ENCODE data around the gene SLC1A4. TPM values are rescaled to one million over a fixed set of nuclear protein-coding genes. Genes with fewer than 3 reads are reported as not detected.
"Not testable (repeated sequence)": the region's sequence is repeated elsewhere in the genome, so short reads cannot be mapped to it uniquely, and the experiment has no call there.

SLC1A4 gene
- total RNA-seq, 1 donor from 2014 or later, result 15.1 TPM

DNA sequence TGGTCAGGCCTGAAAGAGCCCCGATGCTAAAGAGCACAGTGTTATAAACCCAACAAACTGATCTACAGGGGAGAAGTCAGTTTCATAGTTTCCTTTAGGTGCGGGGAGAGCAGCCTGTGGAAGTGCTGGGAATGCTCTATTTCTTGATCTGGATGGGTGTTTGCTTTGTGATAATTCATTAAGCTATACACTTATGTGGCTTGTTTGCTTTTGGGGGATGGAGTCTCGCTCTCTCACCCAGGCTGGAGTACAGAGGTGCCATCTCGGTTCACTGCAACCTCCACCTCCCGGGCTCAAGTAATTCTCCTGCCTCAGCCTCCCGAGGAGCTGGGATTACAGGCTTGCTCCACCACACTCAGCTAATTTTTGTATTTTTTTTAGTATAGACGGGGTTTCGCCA is 37.0 kb downstream of the SLC1A4 start:
- Mint-ChIP-seq H3K9me3 (no peaks in the 10 kb centered on the region), H3K36me3 (ENCODE audit: low read depth) (peaks cover 16% of the 10 kb centered on the region), H3K27me3 (ENCODE audit: insufficient read depth) (no peaks in the 10 kb centered on the region), H3K27ac (no peak overlapping the region), H3K4me3 (no peak overlapping the region), H3K4me1 (ENCODE audit: low read depth) (peaks cover 20% of the 10 kb centered on the region)
- intact Hi-C loops (cut with micrococcal nuclease), result no loop called here
- DNase-seq (ENCODE audit: low spot score), result no peak

DNA sequence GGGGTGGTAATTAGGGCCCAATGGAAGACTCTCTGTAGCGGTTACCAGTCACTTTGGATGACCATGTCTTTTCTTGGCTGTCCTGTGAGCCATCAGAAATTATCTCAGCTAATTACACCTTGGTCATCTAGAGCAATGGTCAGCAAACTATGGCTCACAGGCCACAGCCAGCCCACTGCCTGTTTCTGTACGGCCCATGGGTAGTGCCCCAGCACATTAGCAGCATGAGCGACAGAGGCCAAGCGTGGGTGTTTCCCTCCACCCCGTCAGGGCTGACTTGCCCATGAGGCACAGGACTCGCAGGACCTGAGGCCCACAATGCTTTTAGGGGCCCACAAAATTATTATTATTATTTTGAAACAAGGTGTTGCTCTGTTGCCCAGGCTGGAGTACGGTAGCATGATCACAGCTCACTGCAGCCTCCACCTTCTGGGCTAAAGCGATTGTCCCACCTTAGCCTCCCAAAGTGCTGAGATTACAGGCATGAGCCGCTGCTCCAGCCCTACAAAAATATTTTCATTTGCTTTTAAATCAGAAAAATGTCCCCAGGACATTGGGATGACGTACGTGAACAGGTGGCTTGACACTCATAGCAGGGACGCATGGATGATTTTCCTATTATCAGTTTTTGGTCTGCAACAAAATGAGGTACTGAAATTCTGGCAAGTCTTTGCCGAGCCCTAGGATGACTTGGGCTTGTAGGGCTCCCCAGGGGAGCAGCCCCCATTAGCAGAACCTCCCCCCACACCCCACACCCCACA is 37.7 kb downstream of the SLC1A4 start:
- H3K4me3 Mint-ChIP-seq, result no peak overlapping the region
- peaks cover 12% of the 10 kb centered on the region for H3K36me3 Mint-ChIP-seq (ENCODE audit: low read depth)
- H3K9me3 Mint-ChIP-seq, result no peaks in the 10 kb centered on the region
- no peak for DNase-seq (ENCODE audit: low spot score)
- intact Hi-C loops (cut with micrococcal nuclease), result no loop called here
- no peak overlapping the region for H3K27ac Mint-ChIP-seq
- no peaks in the 10 kb centered on the region for H3K27me3 Mint-ChIP-seq (ENCODE audit: insufficient read depth)
- peaks cover 28% of the 10 kb centered on the region for H3K4me1 Mint-ChIP-seq (ENCODE audit: low read depth)

DNA sequence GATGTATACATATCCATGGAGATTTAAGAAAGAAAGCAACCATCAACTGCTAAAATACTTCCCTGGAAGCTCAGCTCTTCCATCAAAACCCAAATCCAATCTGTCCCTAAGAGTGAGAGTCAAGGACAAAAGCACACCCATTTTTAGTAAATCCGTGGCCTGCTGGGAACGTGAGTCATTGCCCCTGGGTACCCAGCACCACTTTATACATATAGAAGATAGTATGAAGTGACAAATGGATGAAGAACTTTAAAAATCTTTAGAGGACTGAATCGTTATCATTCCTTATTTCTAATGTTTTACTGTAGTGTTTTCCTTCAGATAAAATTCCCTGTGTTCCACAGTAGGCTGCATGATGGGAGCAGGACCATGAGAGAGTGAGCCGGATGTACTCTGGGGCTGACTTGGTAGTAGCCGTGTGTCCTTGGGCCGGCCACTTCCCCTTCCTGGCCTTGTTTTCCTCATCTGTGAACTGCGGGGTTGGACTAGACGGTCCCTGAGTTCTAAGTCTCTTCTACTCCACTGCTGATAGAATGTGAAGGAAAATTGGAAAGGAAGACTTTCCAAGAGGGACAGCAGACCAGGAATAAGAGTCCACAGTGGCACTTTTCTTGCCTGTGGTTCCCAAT is 38.5 kb downstream of the SLC1A4 start:
- Mint-ChIP-seq H3K36me3 (ENCODE audit: low read depth) (peaks cover 5% of the 10 kb centered on the region), H3K27ac (no peak overlapping the region), H3K27me3 (ENCODE audit: insufficient read depth) (no peaks in the 10 kb centered on the region), H3K4me3 (no peak overlapping the region), H3K9me3 (no peaks in the 10 kb centered on the region), H3K4me1 (ENCODE audit: low read depth) (peaks cover 34% of the 10 kb centered on the region)
- no peak for DNase-seq (ENCODE audit: low spot score)
- intact Hi-C loops (cut with micrococcal nuclease), result no loop called here

DNA sequence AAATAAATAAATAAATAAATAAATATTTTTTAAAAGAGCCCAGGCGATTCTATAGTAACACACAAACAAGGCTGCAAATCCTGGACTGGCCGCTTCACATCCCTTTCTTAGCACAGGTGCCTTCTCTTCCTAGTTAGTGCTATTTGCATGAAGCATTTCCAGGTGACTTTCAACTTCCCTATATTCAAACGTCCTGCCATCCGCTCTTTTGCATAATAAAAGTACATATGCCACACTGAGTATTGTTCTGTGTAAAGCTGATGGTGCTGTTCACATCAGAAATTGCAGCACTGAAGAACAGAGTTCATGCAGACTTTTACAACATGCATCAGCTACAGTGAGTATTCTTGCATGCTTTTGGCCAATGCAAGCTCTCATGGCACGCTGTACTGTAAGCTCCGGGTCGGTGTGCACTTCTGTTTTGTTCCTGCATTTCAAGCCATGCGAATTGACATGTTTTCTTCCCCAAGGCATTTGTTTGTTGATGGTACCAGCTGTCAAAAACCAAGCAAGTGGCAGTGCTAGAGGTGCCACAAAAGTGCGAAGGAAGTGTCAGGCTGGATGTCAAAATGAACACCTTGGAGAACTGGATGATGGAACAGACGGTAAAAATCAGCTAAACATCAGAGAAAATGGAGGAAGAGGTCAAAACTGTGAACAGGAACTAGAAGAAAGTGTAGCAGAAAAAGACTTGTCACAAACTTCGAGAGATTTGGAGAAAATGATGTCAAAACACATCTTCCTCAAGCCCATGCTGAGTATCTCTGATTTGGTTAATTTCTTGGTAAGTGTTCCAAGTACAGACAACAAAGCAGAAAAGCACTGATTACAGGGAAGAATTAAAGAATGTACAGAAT is 41.5 kb downstream of the SLC1A4 start:
- intact Hi-C loops (cut with micrococcal nuclease), result no loop called here
- Mint-ChIP-seq H3K27me3 (ENCODE audit: insufficient read depth) (peaks cover 2% of the 10 kb centered on the region), H3K9me3 (no peaks in the 10 kb centered on the region), H3K4me3 (no peak overlapping the region), H3K36me3 (ENCODE audit: low read depth) (peaks cover 2% of the 10 kb centered on the region), H3K4me1 (ENCODE audit: low read depth) (peaks cover 26% of the 10 kb centered on the region), H3K27ac (no peak overlapping the region)
- DNase-seq (ENCODE audit: low spot score), result no peak

DNA sequence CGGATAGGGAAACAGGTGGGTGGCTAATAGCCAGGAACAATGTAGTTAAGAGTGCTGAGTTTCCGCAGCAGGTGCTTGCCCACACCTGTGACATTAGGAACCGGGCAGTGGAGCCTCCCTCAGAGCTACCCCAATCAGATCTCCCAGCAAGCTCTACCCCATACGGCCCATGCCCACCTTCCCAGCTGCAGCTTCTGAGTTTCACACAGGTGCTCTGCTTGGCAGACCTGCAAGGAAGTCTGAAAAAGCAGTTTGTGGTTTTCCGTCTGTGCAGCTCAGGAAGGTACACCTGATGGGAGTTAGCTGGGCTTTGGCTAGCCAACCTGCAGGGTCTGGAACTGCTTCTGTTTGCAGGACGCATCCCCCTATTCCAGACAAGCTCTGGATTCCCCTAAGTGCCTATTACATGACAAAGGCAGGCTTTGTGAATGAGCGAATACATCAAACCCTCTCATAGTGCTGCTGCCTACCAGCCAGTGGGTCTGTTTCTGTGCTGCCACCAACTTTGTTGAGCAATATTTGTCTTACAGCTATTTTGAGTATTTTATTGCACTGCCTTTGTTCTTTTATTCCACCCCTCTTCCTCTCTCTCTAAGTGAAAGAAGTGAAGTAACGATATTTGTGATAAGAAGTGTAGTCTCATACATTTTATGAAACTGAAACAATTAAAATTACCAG is 42.3 kb downstream of the SLC1A4 start:
- DNase-seq (ENCODE audit: low spot score), result no peak
- H3K36me3 Mint-ChIP-seq (ENCODE audit: low read depth), result peaks cover 2% of the 10 kb centered on the region
- H3K9me3 Mint-ChIP-seq, result no peaks in the 10 kb centered on the region
- peaks cover 22% of the 10 kb centered on the region for H3K4me1 Mint-ChIP-seq (ENCODE audit: low read depth)
- peaks cover 2% of the 10 kb centered on the region for H3K27me3 Mint-ChIP-seq (ENCODE audit: insufficient read depth)
- intact Hi-C loops (cut with micrococcal nuclease), result no loop called here
- no peak overlapping the region for H3K4me3 Mint-ChIP-seq
- no peak overlapping the region for H3K27ac Mint-ChIP-seq

DNA sequence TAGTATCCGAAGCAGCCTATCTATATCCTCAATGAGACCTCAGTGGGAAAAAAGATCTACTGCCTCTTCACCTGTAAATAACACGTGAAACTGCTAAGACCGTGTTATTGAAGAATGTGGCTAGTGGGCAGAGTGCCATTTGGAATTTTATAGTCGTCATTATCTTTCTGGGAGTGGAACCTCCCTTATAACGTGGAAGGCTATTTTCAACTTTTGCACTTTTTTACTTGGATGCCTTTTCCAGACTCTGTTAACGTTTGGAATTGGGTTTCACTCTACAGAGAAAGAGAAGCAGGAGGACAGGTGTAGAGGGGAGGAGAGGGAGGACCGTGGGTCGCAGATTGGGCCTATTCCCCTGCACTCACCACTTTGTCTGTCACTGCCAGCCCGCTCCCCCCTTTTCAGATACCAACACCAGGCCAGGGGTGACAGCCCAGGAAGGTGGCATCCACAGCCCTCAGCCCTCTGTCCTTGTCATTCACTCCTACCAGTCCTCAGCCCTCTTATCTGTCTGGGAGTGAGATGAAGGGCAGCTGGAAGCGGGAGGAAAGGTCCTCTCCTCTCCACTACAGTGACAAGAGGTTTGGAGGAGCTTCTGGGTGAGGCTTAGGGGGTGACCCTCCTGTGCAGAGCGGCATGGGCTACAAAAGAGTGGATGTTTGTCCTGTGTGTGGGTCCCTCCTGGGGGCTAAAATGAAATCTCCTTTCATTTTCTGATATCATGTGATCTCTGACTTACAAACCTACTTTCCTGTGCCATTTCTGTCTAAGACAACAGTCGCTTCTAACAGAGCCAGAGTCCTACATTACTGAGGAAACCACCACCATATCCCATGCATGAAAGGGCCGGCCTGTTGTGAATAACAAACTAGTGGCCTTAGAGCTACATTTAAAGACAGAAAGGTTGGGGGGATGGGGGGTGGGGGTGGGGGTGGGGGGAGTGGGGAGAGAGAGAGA is 43.1 kb downstream of the SLC1A4 start:
- Mint-ChIP-seq H3K27me3 (ENCODE audit: insufficient read depth) (peaks cover 2% of the 10 kb centered on the region), H3K9me3 (no peaks in the 10 kb centered on the region), H3K4me1 (ENCODE audit: low read depth) (peaks cover 22% of the 10 kb centered on the region), H3K27ac (no peak overlapping the region), H3K36me3 (ENCODE audit: low read depth) (peaks cover 2% of the 10 kb centered on the region), H3K4me3 (no peak overlapping the region)
- intact Hi-C loops (cut with micrococcal nuclease), result no loop called here
- no peak for DNase-seq (ENCODE audit: low spot score)

DNA sequence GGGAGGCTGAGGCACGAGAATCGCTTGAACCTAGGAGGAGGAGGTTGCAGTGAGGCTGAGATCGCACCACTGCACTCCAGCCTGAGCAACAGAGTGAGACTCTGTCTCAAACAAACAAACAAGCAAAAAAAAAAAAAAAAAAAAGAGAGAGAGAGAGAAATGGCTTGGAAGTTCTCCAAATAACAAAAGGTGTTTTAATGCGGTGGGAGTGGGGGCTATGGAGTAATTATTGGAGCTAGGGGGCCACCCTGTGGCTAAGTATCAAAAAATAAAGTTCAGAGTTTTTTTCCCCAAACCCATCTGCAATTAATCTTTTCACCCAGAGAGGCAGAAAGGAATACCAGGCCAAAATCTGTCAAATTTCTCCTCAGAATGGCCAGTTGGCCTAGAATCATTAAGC is 44.0 kb downstream of the SLC1A4 start:
- no peak overlapping the region for H3K27ac Mint-ChIP-seq
- DNase-seq (ENCODE audit: low spot score), result no peak
- H3K9me3 Mint-ChIP-seq, result no peaks in the 10 kb centered on the region
- H3K36me3 Mint-ChIP-seq (ENCODE audit: low read depth), result peaks cover 2% of the 10 kb centered on the region
- intact Hi-C loops (cut with micrococcal nuclease), result loop anchor here (1.0 kb wide), 1 partner anchor 116 kb away; no protein-coding TSS in a partner anchor
- peaks cover 22% of the 10 kb centered on the region for H3K4me1 Mint-ChIP-seq (ENCODE audit: low read depth)
- H3K4me3 Mint-ChIP-seq, result no peak overlapping the region
- H3K27me3 Mint-ChIP-seq (ENCODE audit: insufficient read depth), result peaks cover 2% of the 10 kb centered on the region

DNA sequence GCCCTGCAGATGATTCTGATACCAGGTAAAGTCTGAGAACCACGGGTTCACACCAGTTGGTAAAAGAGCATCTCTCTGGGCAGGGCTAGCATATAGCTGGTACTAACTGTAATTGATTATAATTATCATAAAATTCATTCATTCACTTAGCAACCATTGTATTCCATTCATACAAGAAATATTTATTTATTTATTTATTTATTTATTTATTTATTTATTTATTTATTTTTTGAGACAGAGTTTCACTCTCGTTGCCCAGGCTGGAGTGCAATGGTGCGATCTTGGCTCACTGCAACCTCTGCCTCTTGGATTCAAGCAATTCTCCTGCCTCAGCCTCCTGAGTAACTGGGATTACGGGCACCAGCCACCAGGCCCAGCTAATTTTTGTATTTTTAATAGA is 44.5 kb downstream of the SLC1A4 start:
- intact Hi-C loops (cut with micrococcal nuclease), result loop anchor here (1.0 kb wide), 1 partner anchor 116 kb away; no protein-coding TSS in a partner anchor
- H3K4me3 Mint-ChIP-seq; H3K9me3 Mint-ChIP-seq; H3K27ac Mint-ChIP-seq; DNase-seq (ENCODE audit: low spot score); H3K36me3 Mint-ChIP-seq (ENCODE audit: low read depth); H3K27me3 Mint-ChIP-seq (ENCODE audit: insufficient read depth): not testable (repeated sequence)
- peaks cover 22% of the 10 kb centered on the region for H3K4me1 Mint-ChIP-seq (ENCODE audit: low read depth)

DNA sequence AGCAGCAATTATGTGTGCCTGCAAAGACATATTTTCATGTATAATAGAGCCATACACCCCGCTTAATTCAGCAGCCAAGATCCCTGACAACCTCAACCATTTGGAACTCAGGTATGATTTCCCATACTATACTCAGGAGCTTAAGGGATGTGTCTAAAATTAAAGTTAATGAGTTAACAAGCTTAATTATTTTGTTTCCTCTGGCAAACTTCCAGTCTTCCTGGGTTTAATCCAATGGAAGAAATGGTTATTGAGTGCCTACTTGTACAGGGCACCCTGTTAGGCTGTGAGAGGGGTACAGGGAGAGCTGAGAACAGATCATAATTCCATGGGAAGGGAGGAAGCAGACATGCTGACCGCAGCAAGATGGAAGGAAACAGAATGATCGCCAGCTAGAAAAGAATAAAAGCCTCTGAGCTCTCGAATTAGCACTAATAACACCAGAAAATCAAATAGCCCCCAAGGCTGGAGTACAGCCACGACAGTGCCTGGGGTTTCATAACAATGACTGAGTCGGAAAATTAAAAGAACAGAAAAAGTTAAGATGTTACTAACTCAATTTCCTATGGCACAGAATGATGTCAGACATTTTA is 46.2 kb downstream of the SLC1A4 start:
- Mint-ChIP-seq H3K4me1 (ENCODE audit: low read depth) (peaks cover 31% of the 10 kb centered on the region), H3K9me3 (no peaks in the 10 kb centered on the region), H3K4me3 (no peak overlapping the region), H3K27me3 (ENCODE audit: insufficient read depth) (peaks cover 2% of the 10 kb centered on the region), H3K36me3 (ENCODE audit: low read depth) (peaks cover 1% of the 10 kb centered on the region), H3K27ac (no peak overlapping the region)
- intact Hi-C loops (cut with micrococcal nuclease), result no loop called here
- no peak for DNase-seq (ENCODE audit: low spot score)

DNA sequence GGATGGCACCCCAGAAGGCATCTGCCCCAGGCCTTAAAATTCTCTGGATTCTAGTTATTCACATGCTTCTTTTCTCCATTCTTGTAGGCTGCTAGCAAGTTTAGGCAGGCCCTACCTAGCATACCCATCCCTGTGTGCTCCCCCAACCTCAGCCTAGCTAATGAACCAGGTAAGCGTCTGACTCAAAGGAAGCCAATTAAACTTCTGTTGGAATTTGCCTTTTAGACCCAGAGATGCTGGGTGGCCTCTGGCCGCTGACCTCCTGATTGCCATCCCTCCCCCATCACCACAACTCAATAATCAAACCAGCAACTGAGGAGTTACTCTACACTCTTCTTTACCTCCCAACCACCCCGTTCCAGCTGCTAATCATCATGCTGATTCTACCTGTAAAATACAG is 48.0 kb downstream of the SLC1A4 start:
- H3K36me3 Mint-ChIP-seq (ENCODE audit: low read depth), result no peaks in the 10 kb centered on the region
- H3K4me3 Mint-ChIP-seq, result no peak overlapping the region
- intact Hi-C loops (cut with micrococcal nuclease), result no loop called here
- peaks cover 2% of the 10 kb centered on the region for H3K27me3 Mint-ChIP-seq (ENCODE audit: insufficient read depth)
- no peak overlapping the region for H3K27ac Mint-ChIP-seq
- no peak for DNase-seq (ENCODE audit: low spot score)
- H3K4me1 Mint-ChIP-seq (ENCODE audit: low read depth), result peaks cover 19% of the 10 kb centered on the region
- H3K9me3 Mint-ChIP-seq, result no peaks in the 10 kb centered on the region

DNA sequence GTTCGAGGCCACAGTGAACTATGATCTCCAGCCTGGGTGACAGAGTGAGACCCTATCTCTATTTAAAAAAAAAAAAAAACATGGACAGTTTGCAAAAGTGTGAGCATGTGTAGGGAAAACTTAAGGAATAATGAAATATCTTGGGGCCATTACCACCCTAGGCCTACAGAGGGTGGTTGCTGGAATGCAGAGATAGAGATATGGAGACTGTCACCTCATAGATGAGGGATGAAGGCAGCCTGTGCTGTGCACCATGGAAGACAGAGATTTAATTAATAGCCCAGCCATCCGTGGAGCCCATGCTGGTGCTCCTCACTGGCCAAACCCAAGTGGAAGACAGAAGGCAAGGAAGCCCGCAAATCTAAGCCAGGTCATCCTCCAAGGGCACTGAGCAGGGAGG is 50.4 kb downstream of the SLC1A4 start:
- peaks cover 7% of the 10 kb centered on the region for H3K36me3 Mint-ChIP-seq (ENCODE audit: low read depth)
- H3K27me3 Mint-ChIP-seq (ENCODE audit: insufficient read depth), result peaks cover 2% of the 10 kb centered on the region
- intact Hi-C loops (cut with micrococcal nuclease), result loop anchor here (1.0 to 5.0 kb wide), 6 partner anchors 17 to 534 kb away; partner anchors contain the start of genes AFTPH, CEP68 and SLC1A4
- H3K4me1 Mint-ChIP-seq (ENCODE audit: low read depth), result peaks cover 24% of the 10 kb centered on the region
- no peak for DNase-seq (ENCODE audit: low spot score)
- H3K4me3 Mint-ChIP-seq, result no peak overlapping the region
- peaks cover 12% of the 10 kb centered on the region for H3K9me3 Mint-ChIP-seq
- H3K27ac Mint-ChIP-seq, result no peak overlapping the region

Data from activated T-helper 1 cell treated with anti-CD3 and anti-CD28 coated beads, Interleukin-12 subunit alpha, Interleukin-12 subunit beta, Interleukin-2, Interleukin-4 antibody, amounts not matched to agents 30 ng/mL and 10 ng/mL and 1 ng/mL, durations not matched to agents 14 hours and 24 hours and 36 hours (primary cell).